AG08396 (cell line): ENCODE data around the gene RRP9.
"Not testable (repeated sequence)": the region's sequence is repeated elsewhere in the genome, so short reads cannot be mapped to it uniquely, and the experiment has no call there.

ENCODE experiments used
- DNase-seq: peaks from one replicate; pipeline ENCODE4 v3.0.0; 2012; ENCODE audit warnings: low spot score, mixed read lengths

Gene RRP9

GRCh38 chr3:51941798-51942602, at the start of gene RRP9, which contains the start of gene PARP3:
Gene RRP9 (minus strand): TSS chr3:51941904. CDS start chr3:51941867, 37 bp downstream.
Gene PARP3 (plus strand): TSS chr3:51942363. CDS start chr3:51943356, 993 bp downstream.
- peak; percentile 99 for DNase-seq

GRCh38 chr3:51990501-51990971, 48.8 kb upstream of the RRP9 start:
- DNase-seq, result not testable (repeated sequence)

GRCh38 chr3:51988286-51989146, 46.8 kb upstream of the RRP9 start:
- no peak for DNase-seq

GRCh38 chr3:51987568-51987967, 45.9 kb upstream of the RRP9 start:
- no peak for DNase-seq

- DNase-seq, result no peak
Observed at GRCh38 chr3:51986010-51986947, 44.6 kb upstream of the RRP9 start.

GRCh38 chr3:51985063-51985462, 43.4 kb upstream of the RRP9 start:
- no peak for DNase-seq

GRCh38 chr3:51984269-51984647, 42.6 kb upstream of the RRP9 start:
- DNase-seq, result no peak

GRCh38 chr3:51983578-51984268, 42.0 kb upstream of the RRP9 start:
- no peak for DNase-seq

- DNase-seq, result peak; percentile 98
Observed at GRCh38 chr3:51982838-51983577, 41.3 kb upstream of the RRP9 start, which contains the start of gene ACY1. Gene ACY1 (plus strand): TSS chr3:51983535. CDS start chr3:51984065, 530 bp downstream.

GRCh38 chr3:51982352-51982837, 40.7 kb upstream of the RRP9 start:
- peak; percentile 64 for DNase-seq

GRCh38 chr3:51980253-51980652, 38.5 kb upstream of the RRP9 start:
- no peak for DNase-seq

GRCh38 chr3:51978143-51978502, 36.4 kb upstream of the RRP9 start:
- DNase-seq, result no peak

- no peak for DNase-seq
Observed at GRCh38 chr3:51977446-51978142, 35.9 kb upstream of the RRP9 start.

- DNase-seq, result peak; percentile 84
Observed at GRCh38 chr3:51975852-51976549, 34.3 kb upstream of the RRP9 start.

GRCh38 chr3:51974963-51975851, 33.5 kb upstream of the RRP9 start, which contains the start of gene ABHD14A:
Gene ABHD14A (plus strand): TSS chr3:51975064. CDS start chr3:51975136, 72 bp downstream.
- DNase-seq, result peak; percentile 95

- DNase-seq, result no peak
Observed at GRCh38 chr3:51974277-51974962, 32.7 kb upstream of the RRP9 start.

- DNase-seq, result no peak
Observed at GRCh38 chr3:51971350-51971749, 29.6 kb upstream of the RRP9 start.
